Cardiac muscle cell (in vitro differentiated cells and primary cell): ENCODE data around the gene FHOD3. TPM values are rescaled to one million over a fixed set of nuclear protein-coding genes. Genes with fewer than 3 reads are reported as not detected.

Source experiments
- DNase-seq, 2 donors: peaks; one replicate each; pipeline versions ENCODE4 v3.0.0 to v3.0.0-alpha.2; 2010 to 2017; ENCODE audit warnings: low read depth in 1 of 2, low spot score in 1 of 2
- H3K27ac ChIP-seq: fragments of 200-600 bp; sonication (generic); 2 replicates; pipeline ENCODE4 v1.5.1; 2016
- H3K27me3 ChIP-seq: fragments of 200-600 bp; sonication (generic); 2 replicates; pipeline ENCODE4 v1.6.0; 2016; ENCODE audit warnings: control low read depth
- H3K36me3 ChIP-seq: fragments of 200-600 bp; sonication (generic); 2 replicates; pipeline ENCODE4 v1.5.1; 2016; ENCODE audit warnings: control low read depth
- H3K4me1 ChIP-seq: fragments of 200-600 bp; sonication (generic); 2 replicates; pipeline ENCODE4 v1.8.1; 2017; ENCODE audit warnings: low read depth, mild to moderate bottlenecking, mixed run types
- H3K4me3 ChIP-seq: fragments of 200-600 bp; sonication (generic); 2 replicates; pipeline ENCODE4 v1.5.1; 2016; ENCODE audit warnings: mild to moderate bottlenecking
- H3K9me3 ChIP-seq: fragments of 200-600 bp; sonication (generic); 2 replicates; pipeline ENCODE4 v1.5.1; 2017; ENCODE audit warnings: low read depth, mild to moderate bottlenecking, control low read depth
- polyA plus RNA-seq: library from polyadenylated mRNA; unstranded; fragments of >200 nt; fragmentation: Nextera tagmentation; extraction: Ambion mirVana; gene quantifications from 2 replicates; pipeline ENCODE4 v1.2.1, GENCODE V29; 2016
- total RNA-seq: library from RNA; depleted of rRNA; stranded (reverse); fragments of >200 nt; gene quantifications from 2 replicates; pipeline ENCODE4 v1.2.3, GENCODE V29; 2016
- TF ChIP-seq, protein P1 (sequence below): IDR thresholded peaks from 2 replicates; pipeline ENCODE4 v1.5.1; 2012; ENCODE audit warnings: low read depth, mild to moderate bottlenecking, low read length

The FHOD3 gene
- total RNA-seq: 262 and 347 TPM in 2 replicates
- polyA plus RNA-seq: 127 and 129 TPM in 2 replicates

- H3K4me1 ChIP-seq: peaks cover 33% of the 10 kb centered on the region
- no peaks in the 10 kb centered on the region for H3K36me3 ChIP-seq
- peak within 1 kb of the TSS; percentile 82 for H3K27ac ChIP-seq
- peaks cover 5% of the 10 kb centered on the region for H3K27me3 ChIP-seq
- H3K4me3 ChIP-seq: peak within 1 kb of the TSS; percentile 71
- DNase-seq: peak; percentile 88 to 92
- TF ChIP-seq, protein P1, sequence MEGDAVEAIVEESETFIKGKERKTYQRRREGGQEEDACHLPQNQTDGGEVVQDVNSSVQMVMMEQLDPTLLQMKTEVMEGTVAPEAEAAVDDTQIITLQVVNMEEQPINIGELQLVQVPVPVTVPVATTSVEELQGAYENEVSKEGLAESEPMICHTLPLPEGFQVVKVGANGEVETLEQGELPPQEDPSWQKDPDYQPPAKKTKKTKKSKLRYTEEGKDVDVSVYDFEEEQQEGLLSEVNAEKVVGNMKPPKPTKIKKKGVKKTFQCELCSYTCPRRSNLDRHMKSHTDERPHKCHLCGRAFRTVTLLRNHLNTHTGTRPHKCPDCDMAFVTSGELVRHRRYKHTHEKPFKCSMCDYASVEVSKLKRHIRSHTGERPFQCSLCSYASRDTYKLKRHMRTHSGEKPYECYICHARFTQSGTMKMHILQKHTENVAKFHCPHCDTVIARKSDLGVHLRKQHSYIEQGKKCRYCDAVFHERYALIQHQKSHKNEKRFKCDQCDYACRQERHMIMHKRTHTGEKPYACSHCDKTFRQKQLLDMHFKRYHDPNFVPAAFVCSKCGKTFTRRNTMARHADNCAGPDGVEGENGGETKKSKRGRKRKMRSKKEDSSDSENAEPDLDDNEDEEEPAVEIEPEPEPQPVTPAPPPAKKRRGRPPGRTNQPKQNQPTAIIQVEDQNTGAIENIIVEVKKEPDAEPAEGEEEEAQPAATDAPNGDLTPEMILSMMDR: no peak
- no peaks in the 10 kb centered on the region for H3K9me3 ChIP-seq
Measured at GRCh38 chr18:36297417-36298125, at the start of gene FHOD3. TSS of gene FHOD3 (plus strand) at chr18:36297713. CDS start at chr18:36297836, 123 bp downstream.

GRCh38 chr18:36249392-36249791, 48.1 kb upstream of the FHOD3 start:
- no peak for DNase-seq
- H3K4me1 ChIP-seq: peaks cover 4% of the 10 kb centered on the region
- H3K36me3 ChIP-seq: no peaks in the 10 kb centered on the region
- H3K4me3 ChIP-seq: no peak overlapping the region
- H3K27me3 ChIP-seq: no peaks in the 10 kb centered on the region
- TF ChIP-seq, protein P1: no peak
- no peak overlapping the region for H3K27ac ChIP-seq
- H3K9me3 ChIP-seq: no peaks in the 10 kb centered on the region

GRCh38 chr18:36250827-36251226, 46.7 kb upstream of the FHOD3 start:
- H3K9me3 ChIP-seq: no peaks in the 10 kb centered on the region
- H3K4me1 ChIP-seq: peaks cover 4% of the 10 kb centered on the region
- no peak overlapping the region for H3K4me3 ChIP-seq
- no peak for DNase-seq
- no peak overlapping the region for H3K27ac ChIP-seq
- TF ChIP-seq, protein P1: no peak
- H3K36me3 ChIP-seq: no peaks in the 10 kb centered on the region
- H3K27me3 ChIP-seq: no peaks in the 10 kb centered on the region

DNA sequence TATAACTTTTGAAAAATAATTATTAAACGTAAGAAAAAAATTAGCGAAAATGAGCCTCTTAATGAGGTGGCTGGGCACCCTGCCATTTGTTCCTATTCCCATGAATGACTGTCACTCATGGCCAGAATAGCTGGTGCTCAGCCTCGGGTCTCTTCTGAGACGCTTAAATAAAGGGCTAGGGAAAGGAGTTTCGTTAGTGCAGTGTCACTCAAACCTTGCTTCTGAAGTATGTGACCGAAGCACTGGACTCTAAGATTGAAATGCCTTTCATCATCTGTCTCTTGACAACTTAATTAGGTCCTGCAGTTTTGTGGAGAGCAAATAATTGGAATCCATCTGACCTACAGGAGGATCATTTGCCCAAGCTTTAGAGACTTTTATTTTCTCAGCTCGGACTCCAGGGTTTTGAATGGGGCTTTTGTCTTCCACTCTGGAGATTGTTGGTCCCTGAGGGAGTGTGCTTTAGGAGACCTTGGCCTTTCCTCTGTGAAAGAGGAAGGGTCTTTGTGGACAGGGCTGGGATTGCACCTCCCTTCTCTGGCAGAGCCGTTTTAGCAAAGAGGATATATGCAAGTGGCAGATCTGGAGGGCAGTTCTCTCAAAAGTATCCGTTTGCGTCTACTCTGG, 42.3 kb upstream of the FHOD3 start:
- peak in 1 of 2 donors; percentile 40 for DNase-seq
- Histone ChIP-seq H3K27me3 (no peaks in the 10 kb centered on the region), H3K27ac (peak overlapping the region; percentile 27), H3K36me3 (no peaks in the 10 kb centered on the region), H3K4me1 (peaks cover 4% of the 10 kb centered on the region), H3K9me3 (no peaks in the 10 kb centered on the region), H3K4me3 (no peak overlapping the region)
- TF ChIP-seq, protein P1: no peak

GRCh38 chr18:36256094-36256493, 41.4 kb upstream of the FHOD3 start:
- Histone ChIP-seq H3K9me3 (no peaks in the 10 kb centered on the region), H3K4me3 (no peak overlapping the region), H3K27me3 (no peaks in the 10 kb centered on the region), H3K27ac (no peak overlapping the region), H3K4me1 (peaks cover 4% of the 10 kb centered on the region), H3K36me3 (no peaks in the 10 kb centered on the region)
- TF ChIP-seq, protein P1: no peak
- DNase-seq: no peak
